Fibroblast of peridontal ligament (primary cell): ENCODE measurements around the gene VENTX.

Source experiments
- DNase-seq: peaks from one replicate; pipeline ENCODE4 v3.0.0-alpha.2; 2010; ENCODE audit errors: extremely low read depth

VENTX gene

GRCh38 chr10:133235265-133235855, 2.3 kb upstream of the VENTX start:
- no peak for DNase-seq

DNA sequence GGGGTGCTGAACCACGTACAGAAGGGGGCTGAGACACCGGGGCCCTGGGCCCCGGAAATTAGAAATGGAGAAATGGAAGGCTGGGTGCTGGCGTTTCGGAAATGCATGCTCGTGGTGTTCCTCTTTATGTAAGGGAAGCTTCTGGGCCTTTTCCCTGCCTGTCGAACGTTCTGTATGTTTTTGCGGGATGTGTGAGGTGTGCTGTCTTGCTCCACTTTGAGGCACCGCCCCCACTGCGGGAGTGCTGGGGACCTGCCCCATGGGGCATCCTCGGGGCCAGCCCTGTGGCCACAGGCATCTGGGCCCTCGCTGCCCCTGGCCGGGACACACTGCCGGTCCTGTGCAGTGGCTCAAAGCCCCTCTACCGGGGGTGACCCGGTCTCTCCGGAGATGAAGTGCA, 1.7 kb upstream of the VENTX start:
- no peak for DNase-seq

DNA sequence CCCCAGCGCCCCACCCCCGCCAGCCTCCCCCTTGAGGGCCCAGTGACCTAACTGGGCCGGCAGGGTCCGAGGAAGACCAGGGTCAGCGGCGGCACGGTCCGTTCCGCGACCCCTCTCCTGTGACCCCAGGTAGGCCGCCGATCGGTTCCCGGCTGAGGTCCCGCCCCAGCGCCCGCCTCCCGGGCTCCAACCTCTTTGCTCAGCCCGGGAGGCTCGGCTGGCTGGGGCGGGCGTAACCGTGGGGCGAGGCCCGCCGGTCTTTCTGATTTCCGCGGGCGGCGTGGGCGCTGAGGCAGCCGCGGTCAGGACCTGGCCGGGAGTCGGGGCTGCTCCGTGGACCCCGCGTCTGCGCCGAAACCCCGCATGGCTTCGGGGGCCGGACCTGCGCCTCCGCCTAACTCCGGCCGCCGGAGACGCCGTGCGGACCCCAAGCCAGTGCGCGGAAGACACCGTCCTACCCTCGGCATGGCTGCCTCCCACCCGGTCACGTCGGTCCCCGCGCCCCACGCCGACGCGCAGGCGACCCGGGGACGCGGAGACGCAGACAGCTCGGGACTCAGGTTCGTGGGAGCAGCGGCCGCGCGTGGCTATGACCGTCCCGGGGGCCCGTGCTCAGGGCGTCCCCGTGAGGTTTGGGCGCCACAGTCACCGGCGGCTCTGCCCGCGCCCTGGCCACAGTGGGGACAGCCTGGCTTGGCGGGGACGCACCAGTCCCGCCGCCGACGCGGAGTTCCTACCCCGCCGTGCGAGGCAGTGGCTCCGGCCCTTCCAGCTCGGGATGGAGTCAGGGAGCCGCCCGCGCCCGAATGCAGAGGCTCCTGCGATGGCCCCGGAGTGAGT, 1.0 kb upstream of the VENTX start:
- DNase-seq, result no peak

DNA sequence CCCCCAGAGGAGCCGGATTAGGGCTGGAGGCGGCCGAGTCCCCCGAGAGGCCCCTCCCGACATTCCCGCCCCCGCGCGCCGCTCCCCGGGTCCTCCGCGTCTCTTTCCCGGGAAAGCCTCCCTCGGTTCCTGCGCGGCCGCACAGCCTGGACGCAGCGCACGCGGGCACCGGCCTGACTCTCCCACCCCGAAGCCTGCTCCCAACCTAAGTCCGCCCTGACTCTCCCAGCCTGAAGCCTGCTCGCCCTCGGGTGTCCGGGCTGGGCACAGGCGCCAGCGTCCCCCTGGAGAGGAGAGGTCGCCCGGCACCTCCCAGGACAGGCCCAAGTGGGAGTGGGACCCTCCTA, 441 bp upstream of the VENTX start:
- DNase-seq, result no peak

DNA sequence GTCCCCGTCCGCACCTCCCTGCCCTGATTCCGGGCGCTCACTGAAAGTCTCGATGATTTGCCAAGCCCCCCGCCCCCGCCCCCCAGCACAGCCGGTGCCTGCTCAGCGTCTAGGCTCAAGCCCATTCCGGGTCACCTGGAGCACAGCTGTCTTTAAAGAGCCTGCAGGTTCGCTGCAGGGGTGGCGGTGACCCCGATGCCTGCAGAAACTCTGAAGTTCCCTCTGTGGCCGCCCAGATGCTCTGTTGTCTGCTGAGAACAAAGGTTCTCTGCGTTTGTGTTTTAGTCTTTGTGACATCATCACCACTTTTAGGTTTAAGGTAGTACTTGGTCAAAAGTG, 780 bp downstream of the VENTX start:
- no peak for DNase-seq

- DNase-seq, result no peak
These were observed 2.3 kb downstream of the VENTX start for GRCh38 chr10:133239990-133240389.

- DNase-seq, result no peak
These were observed 4.0 kb downstream of the VENTX start for GRCh38 chr10:133241501-133242205.

DNA sequence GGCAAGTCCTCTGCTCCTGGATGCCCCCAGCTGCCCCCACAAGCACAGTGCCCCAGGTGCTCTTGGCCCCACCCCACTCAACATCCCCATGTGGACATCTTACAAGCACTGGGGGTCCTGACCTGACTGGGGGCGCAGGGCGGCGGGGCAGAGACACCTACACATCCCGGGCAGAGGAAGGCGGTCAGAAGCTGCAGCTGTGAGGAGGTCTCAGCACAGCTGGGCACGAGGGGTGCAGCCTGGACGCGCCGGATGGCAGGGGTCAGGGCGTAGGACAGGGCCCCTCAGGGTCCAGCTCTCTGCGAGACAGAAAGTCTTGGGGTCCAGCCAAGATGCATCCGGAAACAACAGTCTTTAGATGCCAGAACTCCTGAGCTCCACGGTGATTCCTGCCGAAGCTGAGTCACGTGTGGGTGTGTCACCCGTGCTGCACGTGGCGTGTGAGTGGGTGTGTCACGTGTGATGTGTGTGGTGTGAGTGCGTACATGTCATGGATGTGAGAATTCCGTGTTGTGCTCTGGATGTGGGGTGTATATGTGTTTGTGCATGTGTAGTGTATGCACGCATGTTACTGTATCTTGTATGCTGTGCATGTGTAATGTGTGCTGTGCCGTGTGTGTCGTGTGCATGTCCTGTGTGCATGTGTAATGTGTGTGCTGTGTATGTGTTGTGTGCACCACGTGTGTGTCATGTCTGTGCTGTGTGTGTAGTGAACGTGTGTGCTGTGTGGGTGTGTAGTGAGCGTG, 5.1 kb downstream of the VENTX start:
- no peak for DNase-seq

DNA sequence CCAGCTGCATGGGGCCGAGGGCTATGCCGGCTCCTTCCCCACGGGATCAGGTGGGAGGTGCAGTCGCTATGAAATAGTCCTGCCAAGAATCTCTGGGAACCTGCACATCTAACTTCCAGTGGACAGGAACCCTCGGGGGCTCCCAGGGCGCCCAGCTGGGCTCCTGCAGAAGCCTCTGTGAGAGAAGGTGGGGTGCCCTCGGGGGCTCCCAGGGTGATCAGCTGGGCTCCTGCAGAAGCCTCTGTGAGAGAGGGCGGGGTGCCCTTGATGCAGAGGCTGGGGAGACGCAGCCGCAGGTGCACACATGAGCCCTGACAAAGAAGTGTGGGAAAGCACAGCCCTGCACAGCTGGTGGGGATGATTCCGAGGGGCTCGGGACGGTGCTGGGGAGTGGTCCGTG, 5.9 kb downstream of the VENTX start:
- DNase-seq, result no peak

DNA sequence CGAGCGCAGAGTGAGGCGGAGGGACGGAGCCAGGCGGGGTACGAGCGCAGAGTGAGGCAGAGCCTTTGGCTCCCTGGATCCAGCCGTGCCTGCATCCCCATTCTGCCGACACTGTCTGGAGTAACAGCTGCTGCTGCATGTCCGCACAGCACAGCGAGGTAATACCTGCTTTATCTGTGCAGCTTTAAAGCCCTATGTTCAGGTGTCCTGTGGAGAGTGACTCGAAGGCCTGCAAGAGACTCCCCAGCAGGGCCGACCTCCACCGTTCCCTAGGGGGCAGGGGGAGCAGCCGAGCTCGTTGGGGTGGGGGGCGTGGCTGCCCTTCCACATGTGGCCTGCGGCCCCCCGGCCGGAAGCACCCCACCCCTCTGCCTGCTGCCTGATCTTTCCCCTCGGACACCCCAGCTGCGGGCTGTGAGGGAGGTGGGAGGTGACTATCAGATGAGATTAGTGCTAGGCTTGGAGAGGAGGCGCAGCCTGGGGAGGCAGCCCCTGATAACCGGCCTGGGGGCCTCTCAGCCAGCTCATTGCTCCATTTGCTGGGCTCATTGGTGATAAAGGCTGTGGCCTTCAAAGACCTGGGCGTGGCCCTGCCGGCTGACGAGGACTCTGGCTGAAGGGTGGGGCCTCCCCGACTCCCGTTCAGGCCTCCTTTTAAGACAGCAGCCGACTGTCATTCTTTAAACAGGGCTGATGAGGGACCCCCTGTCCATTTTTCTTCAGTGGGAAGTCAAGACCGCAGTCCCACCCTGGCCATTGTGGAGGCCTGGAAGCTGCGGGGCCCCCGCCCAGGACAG, 8.0 kb downstream of the VENTX start:
- no peak for DNase-seq

DNA sequence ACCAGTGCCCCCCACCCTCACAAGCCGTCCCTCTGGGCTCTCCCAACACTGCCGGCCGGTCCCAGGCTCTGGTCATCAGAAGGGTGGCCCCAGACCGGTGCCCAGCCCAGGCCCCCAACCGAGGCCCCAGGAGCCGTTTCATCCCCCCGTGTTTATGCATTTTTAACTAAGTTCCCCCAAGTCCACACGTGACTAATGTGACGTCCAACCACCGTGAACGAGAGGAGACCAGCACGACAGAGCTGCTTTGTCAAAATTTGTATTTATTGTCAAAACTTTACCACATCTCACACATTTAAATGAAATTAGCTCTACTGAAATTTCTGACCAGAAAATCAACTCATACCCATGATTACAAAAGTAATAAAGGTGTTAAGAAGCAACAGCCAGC, 8.6 kb downstream of the VENTX start:
- no peak for DNase-seq

DNA sequence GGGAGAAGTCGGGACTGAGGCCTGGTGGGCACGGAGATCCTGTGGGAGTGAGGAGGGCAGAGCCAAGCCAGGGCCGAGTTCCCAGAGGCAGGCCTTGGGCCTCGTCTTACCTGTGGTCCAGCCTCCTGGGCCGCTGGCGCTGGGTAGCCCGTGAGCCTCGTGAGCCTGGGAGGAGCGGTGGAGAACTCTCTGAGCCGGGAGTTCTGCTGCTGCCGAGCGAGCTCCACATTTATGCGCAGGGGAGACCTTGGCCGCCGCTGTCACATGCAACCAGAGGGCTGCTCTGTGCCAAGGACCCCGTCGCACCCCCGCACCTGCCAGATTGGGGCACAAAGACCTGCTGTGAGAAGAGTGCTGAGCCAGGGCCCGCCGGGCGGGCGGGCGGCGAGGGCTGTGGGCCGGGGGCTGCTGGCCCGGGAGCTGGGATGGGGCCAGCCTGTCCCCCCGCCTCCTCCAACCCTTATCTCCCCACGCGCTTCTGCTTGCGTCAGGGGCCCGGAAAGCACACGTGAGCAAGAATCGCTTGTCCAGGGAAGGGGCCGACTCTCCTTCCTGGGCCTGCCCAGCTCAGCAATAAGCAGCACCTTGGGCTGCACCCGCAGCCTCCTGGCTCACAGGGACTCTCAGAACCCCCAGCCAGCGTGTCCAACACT, 10.2 kb downstream of the VENTX start:
- no peak for DNase-seq

DNA sequence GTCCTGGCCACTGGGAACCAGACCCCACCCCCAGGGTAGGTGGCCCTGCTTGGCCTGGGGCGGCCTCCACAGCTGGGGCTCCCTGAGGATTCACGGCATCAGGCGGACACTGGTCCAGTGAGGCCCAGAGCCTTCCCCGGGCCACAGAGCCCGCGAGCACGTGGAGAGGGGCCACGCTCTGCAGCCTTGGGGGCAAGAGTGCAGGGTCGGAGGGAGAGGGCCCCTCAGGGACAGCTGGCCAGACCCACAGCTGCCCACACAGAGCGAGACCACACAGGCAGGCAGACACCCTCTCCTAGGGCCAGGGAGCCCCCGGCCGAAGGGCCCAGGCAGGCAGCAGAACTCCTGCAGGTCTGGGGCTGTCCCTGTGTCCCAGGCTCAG, 10.7 kb downstream of the VENTX start:
- no peak for DNase-seq

DNA sequence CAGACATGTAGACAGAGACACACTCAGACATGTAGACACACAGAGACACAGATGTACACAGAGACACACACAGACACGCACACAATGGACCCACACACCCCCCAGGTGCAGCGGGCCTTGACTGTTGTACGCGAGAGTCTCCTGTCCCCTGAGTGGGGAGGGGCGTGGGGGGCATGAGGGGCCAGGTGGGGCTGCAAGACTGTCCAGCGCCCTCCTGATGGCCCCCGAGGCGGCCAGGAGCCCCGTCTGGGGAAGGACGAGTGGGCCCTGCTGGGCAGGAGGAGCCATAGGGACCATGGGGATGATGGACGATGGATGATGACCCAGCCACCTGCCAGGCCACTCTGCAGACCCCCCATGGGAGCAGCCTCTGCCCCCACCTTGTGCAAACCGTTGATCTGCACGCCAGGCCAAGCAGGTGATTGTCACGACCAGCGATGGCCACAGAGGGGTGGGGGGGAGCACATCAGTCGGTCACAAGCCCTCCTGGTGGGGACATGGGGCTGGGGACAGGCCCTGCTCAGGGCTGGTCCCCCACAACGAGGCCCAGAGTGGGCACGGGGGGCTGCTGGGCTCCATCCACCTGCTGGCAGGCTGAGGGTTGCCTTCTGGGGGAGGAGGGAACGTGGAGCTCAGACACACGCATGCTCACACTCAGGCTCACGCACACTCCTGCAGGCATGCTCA, 11.6 kb downstream of the VENTX start:
- DNase-seq, result no peak

DNA sequence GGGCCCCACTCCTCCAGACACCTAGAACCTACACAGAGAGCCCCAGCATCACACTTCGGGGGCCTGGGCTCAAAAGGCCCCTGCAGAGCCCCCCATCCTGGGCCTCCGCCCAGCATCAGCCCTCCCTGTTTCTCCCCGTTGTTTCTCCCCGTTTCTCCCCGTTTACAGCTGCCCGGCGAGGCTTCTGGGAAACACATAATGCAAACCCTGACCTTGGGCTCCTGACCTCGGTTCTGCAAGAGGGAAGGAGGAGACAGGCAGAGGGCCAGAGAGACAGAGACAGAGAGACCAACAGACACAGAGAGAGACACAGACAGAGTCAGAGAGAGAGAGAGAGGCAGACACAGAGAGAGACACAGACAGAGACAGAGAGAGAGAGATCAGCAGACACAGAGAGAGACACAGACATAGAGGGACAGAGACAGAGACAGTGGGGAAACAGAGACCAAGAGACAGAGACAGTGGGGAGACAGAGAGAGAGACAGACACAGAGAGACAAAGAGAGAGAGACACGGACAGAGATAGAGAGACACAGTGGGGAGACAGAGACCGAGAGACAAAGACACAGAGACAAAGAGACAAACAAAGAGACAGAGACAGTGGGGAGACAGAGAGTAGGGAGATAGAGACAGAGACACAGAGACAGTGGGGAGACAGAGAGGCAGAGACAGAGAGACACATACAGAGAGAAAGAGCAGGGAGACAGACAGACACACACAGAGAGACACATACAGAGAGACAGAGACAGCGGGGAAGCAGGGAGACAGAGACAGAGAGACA, 12.5 kb downstream of the VENTX start:
- DNase-seq, result no peak

DNA sequence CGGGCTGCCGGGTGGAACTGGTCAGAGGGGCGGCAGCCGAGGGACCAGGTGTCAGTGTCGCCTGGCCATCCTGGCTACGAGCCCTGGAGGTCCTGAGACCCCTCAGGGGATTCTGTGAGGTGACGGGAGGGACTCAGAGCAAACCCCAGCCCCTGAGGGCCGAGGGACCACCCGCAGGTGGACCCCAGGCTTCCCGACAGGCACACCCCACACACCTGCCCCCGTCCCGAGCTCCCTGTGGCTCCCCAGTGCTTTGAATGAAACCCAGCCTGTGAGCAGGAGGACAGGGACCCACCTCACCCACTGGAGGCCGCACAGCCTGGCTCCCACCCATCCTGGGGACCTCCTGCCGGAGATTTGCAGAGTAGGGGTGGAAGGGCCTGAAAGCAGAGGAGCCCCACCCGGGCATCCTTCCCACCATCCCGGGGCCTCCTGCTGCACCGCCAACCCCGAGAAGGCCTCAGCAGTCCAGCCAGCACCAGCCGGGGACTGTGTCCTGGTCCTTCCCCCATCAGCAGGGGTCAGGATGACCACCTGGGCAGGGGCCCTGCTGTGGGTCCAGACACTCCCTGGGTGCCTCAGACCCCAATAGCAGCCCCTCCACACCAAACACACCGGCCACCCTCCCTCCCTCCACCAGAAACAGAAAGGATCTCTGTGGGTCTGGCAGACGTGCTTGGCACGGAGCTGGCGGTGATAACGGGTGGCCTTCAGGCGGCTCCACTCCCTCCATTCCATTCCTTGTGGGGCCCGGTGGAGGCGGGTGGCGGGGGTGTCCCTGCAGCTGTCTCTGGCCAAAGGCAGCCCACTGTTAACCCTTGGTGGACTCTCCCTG, 13.9 kb downstream of the VENTX start:
- DNase-seq, result no peak

- DNase-seq, result no peak
These were observed 14.5 kb downstream of the VENTX start for GRCh38 chr10:133252223-133252552.

GRCh38 chr10:133253361-133253955, 15.8 kb downstream of the VENTX start:
- DNase-seq, result no peak
